GM19324 (cell line): ENCODE measurements around the gene GSC2.
"Not testable (repeated sequence)": the region's sequence is repeated elsewhere in the genome, so short reads cannot be mapped to it uniquely, and the experiment has no call there.

Experiments
- ATAC-seq: cut with Tn5 transposase; IDR thresholded peaks from one replicate; pipeline ENCODE4 v1.9.1; 2021; ENCODE audit warnings: mild to moderate bottlenecking, moderate library complexity; ENCODE audit not compliant: unreplicated experiment, low FRiP score

The GSC2 gene

GRCh38 chr22:19164425-19164824 lies 14.3 kb upstream of the GSC2 start:
- ATAC-seq = no peak

- not testable (repeated sequence) for ATAC-seq
These were observed 8.6 kb upstream of the GSC2 start for GRCh38 chr22:19158649-19159048.

- not testable (repeated sequence) for ATAC-seq
These were observed 6.0 kb upstream of the GSC2 start for GRCh38 chr22:19156109-19156508.

GRCh38 chr22:19152942-19153883 lies 3.1 kb upstream of the GSC2 start:
- no peak for ATAC-seq

- no peak for ATAC-seq
These were observed 1.5 kb upstream of the GSC2 start for GRCh38 chr22:19151329-19152191.

- ATAC-seq = no peak
These were observed 613 bp upstream of the GSC2 start for GRCh38 chr22:19150482-19151328.

GRCh38 chr22:19149047-19149883 lies 827 bp downstream of the GSC2 start:
- no peak for ATAC-seq

- ATAC-seq = no peak
These were observed 1.6 kb downstream of the GSC2 start for GRCh38 chr22:19148417-19149046.

GRCh38 chr22:19147195-19147780 lies 2.8 kb downstream of the GSC2 start:
- no peak for ATAC-seq

- ATAC-seq = no peak
These were observed 3.7 kb downstream of the GSC2 start for GRCh38 chr22:19146215-19146968.

- peak; percentile 3 for ATAC-seq
These were observed 6.1 kb downstream of the GSC2 start for GRCh38 chr22:19143967-19144400.

- ATAC-seq = no peak
These were observed 6.9 kb downstream of the GSC2 start for GRCh38 chr22:19143212-19143611.

GRCh38 chr22:19142394-19142793 lies 7.7 kb downstream of the GSC2 start:
- ATAC-seq = no peak

- ATAC-seq = no peak
These were observed 10.1 kb downstream of the GSC2 start for GRCh38 chr22:19139974-19140373.

GRCh38 chr22:19139001-19139356 lies 11.1 kb downstream of the GSC2 start:
- no peak for ATAC-seq

GRCh38 chr22:19138217-19139000 lies 11.7 kb downstream of the GSC2 start:
- ATAC-seq = no peak
